HepG2 (cell line): Measurements from ENCODE around the gene CEP76. TPM values are rescaled to one million over a fixed set of nuclear protein-coding genes. Genes with fewer than 3 reads are reported as not detected.

Source experiments
- ATAC-seq: fragments of 200-7000 bp; cut with Tn5 transposase; 3 replicates; pipeline ENCODE4 v1.9.1; 2020; ENCODE audit warnings: mild to moderate bottlenecking, moderate library complexity
- BruUV-seq: library from RNA; stranded (reverse); fragments of 400-500 nt; replicated peaks from 2 replicates; lab custom pipeline; 2021; lab: Mats Ljungman, UMichigan
- CTCF ChIA-PET: fragments of 300-600 bp; formaldehyde crosslinking; extraction: SDS; loops from one replicate; lab custom pipeline; 2021; ENCODE audit warnings: low total read pairs, inconsistent platforms, low intra/inter-chr PET ratio; lab: Yijun Ruan, JAX
- POLR2A ChIA-PET: fragments of 350-600 bp; sonication (Branson Sonifier 250); formaldehyde crosslinking; loops from one replicate; lab custom pipeline; 2020; ENCODE audit warnings: antibody characterized with exemption, inconsistent platforms; lab: Yijun Ruan, JAX
- DNase-seq: peaks from one replicate; pipeline ENCODE4 v3.0.0-alpha.2; 2015; ENCODE audit warnings: low spot score
- FAIRE-seq: peaks from 3 replicates; lab custom pipeline; 2011; peaks lifted over from hg19 to GRCh38; lab: Jason Lieb, UNC
- H2AFZ ChIP-seq: one replicate; pipeline ENCODE4 v1.6.1; 2011; ENCODE audit warnings: low read length, inconsistent platforms
- H3K27ac ChIP-seq: fragments of 300-600 bp; 3 replicates; pipeline ENCODE4 v1.8.0; 2011; ENCODE audit warnings: mixed run types, mild to moderate bottlenecking, mixed read lengths, low read length, inconsistent platforms; ENCODE audit not compliant: insufficient read depth; ENCODE audit errors: extremely low read length
- H3K27me3 ChIP-seq, 2 experiments: fragments of 200-600 bp in 1 of 2; 2 replicates in 1 of 2; 3 replicates in 1 of 2; pipeline versions ENCODE4 v1.6.0 to v1.8.0; 2011; ENCODE audit warnings: low read length in 2 of 2, mild to moderate bottlenecking in 2 of 2, moderate library complexity in 2 of 2, inconsistent platforms in 1 of 2; ENCODE audit not compliant: insufficient read depth in 2 of 2, control insufficient read depth in 1 of 2
- H3K36me3 ChIP-seq, 2 experiments: fragments of 200-600 bp in 1 of 2; replicated peaks in 1 of 2; 2 replicates in 1 of 2; 3 replicates in 1 of 2; pipeline versions ENCODE4 v1.5.1 to v1.8.0; 2011; ENCODE audit warnings: low read length in 2 of 2, inconsistent platforms in 1 of 2; ENCODE audit not compliant: insufficient read depth in 2 of 2, control insufficient read depth in 1 of 2
- H3K4me1 ChIP-seq: 2 replicates; pipeline ENCODE4 v1.5.1; 2012; ENCODE audit warnings: low read length, inconsistent platforms; ENCODE audit not compliant: insufficient read depth
- H3K4me2 ChIP-seq: 2 replicates; pipeline ENCODE4 v1.6.0; 2011; ENCODE audit warnings: low read depth, low read length, inconsistent platforms
- H3K4me3 ChIP-seq, 3 experiments: fragments of 200-600 bp in 1 of 3; sonication (generic), shearing (Covaris generic) in 1 of 3; replicated peaks in 1 of 3; 2 replicates each; pipeline ENCODE4 v1.5.1; 2011 to 2016; ENCODE audit warnings: low read length in 3 of 3, inconsistent platforms in 2 of 3, low read depth in 2 of 3, mild to moderate bottlenecking in 2 of 3, control low read depth in 1 of 3, mixed read lengths in 1 of 3; ENCODE audit not compliant: insufficient read depth in 1 of 3
- H3K79me2 ChIP-seq: one replicate; pipeline ENCODE4 v1.6.1; 2011; ENCODE audit warnings: low read length, inconsistent platforms; ENCODE audit not compliant: insufficient read depth
- H3K9ac ChIP-seq: 2 replicates; pipeline ENCODE4 v1.6.0; 2011; ENCODE audit warnings: mild to moderate bottlenecking, low read depth, low read length, inconsistent platforms; ENCODE audit not compliant: insufficient read depth
- H3K9me3 ChIP-seq: 2 replicates; pipeline ENCODE4 v1.5.1; 2012; ENCODE audit warnings: mild to moderate bottlenecking, low read length
- H4K20me1 ChIP-seq: 2 replicates; pipeline ENCODE4 v1.6.0; 2011; ENCODE audit warnings: inconsistent platforms, mild to moderate bottlenecking, low read length, moderate library complexity; ENCODE audit not compliant: insufficient read depth
- E2F5 ChIP-seq: sonication (generic); formaldehyde crosslinking; conservative IDR thresholded peaks from 2 replicates; pipeline ENCODE4 v1.4.0; 2020; ENCODE audit warnings: missing genetic modification reagents
- KIAA2018 ChIP-seq: sonication (generic); formaldehyde crosslinking; IDR thresholded peaks from 2 replicates; pipeline ENCODE4 v1.5.0; 2020; ENCODE audit warnings: mild to moderate bottlenecking, missing genetic modification reagents, borderline replicate concordance
- KLF11 ChIP-seq: IDR thresholded peaks from 2 replicates; pipeline ENCODE4 v1.6.1; 2016; ENCODE audit warnings: missing compliant biosample characterization
- MYPOP ChIP-seq: sonication (generic); formaldehyde crosslinking; IDR thresholded peaks from 2 replicates; pipeline ENCODE4 v1.8.1; 2023; ENCODE audit warnings: mild to moderate bottlenecking, moderate library complexity, missing genetic modification reagents
- RXRB ChIP-seq: IDR thresholded peaks from 2 replicates; pipeline ENCODE4 v1.6.1; 2016; ENCODE audit warnings: borderline replicate concordance, missing genetic modification reagents, missing compliant biosample characterization
- YEATS2 ChIP-seq: sonication (generic); formaldehyde crosslinking; IDR thresholded peaks from 2 replicates; pipeline ENCODE4 v1.4.0; 2020; ENCODE audit warnings: missing genetic modification reagents, borderline replicate concordance
- ZNF17 ChIP-seq: sonication (generic); formaldehyde crosslinking; IDR thresholded peaks from 2 replicates; pipeline ENCODE4 v1.5.0; 2020; ENCODE audit warnings: mild to moderate bottlenecking, missing genetic modification reagents
- ZNF18 ChIP-seq: sonication (generic); formaldehyde crosslinking; IDR thresholded peaks from 2 replicates; pipeline ENCODE4 v1.8.0; 2022; ENCODE audit warnings: mild to moderate bottlenecking, missing genetic modification reagents; ENCODE audit not compliant: insufficient replicate concordance
- ZNF20 ChIP-seq: sonication (generic); formaldehyde crosslinking; IDR thresholded peaks from 2 replicates; pipeline ENCODE4 v1.4.0; 2020; ENCODE audit warnings: mild to moderate bottlenecking, moderate library complexity, missing genetic modification reagents
- ZNF337 ChIP-seq: sonication (generic); formaldehyde crosslinking; IDR thresholded peaks from 2 replicates; pipeline ENCODE4 v1.5.1; 2020; ENCODE audit warnings: missing genetic modification reagents, low read depth, mild to moderate bottlenecking, borderline replicate concordance
- ZNF34 ChIP-seq: sonication (generic); formaldehyde crosslinking; IDR thresholded peaks from 2 replicates; pipeline ENCODE4 v1.4.0; 2020; ENCODE audit warnings: mild to moderate bottlenecking, missing genetic modification reagents, borderline replicate concordance
- ZNF720 ChIP-seq: sonication (generic); formaldehyde crosslinking; IDR thresholded peaks from 2 replicates; pipeline ENCODE4 v1.4.0; 2020; ENCODE audit warnings: missing genetic modification reagents
- WGBS: methylation state at CpG from one replicate; pipeline ENCODE4 v1.1.6; 2017; ENCODE audit warnings: low lambda C conversion rate; 5-methylcytosine and 5-hydroxymethylcytosine counted together
- in situ Hi-C: cut with HindIII; loops from 2 replicates; pipeline ENCODE4 v1.10.0; 2017; ENCODE audit warnings: low pct_unique_long_range_greater_than_20kb; ENCODE audit not compliant: extremely low pct_ligation_motif_present
- intact Hi-C: fragments of 100-400 bp; cut with micrococcal nuclease; formaldehyde crosslinking; loops from one replicate; pipeline ENCODE4 v1.10.0; 2022; ENCODE audit not compliant: unreplicated experiment
- polyA plus RNA-seq, 8 experiments: library from polyadenylated mRNA; depleted of rRNA in 3 of 8; stranded (reverse) in 7 of 8; unstranded in 1 of 8; fragments of >200 nt; fragmentation: Illumina TruSeq in 4 of 8; extraction: Trizol in 4 of 8; gene quantifications; 2 replicates each; pipeline versions ENCODE4 v1.2.1 to v1.2.3, GENCODE V29; 2011 to 2016; ENCODE audit warnings: low read depth in 4 of 8, missing spikeins in 1 of 8, mixed read lengths in 1 of 8; ENCODE audit not compliant: insufficient read depth in 1 of 8
- total RNA-seq, 5 experiments: library from RNA; depleted of rRNA; stranded (reverse); fragments of >200 nt; fragmentation: Illumina TruSeq; extraction: Trizol; gene quantifications; 2 replicates each; pipeline ENCODE4 v1.2.3, GENCODE V29; 2016; ENCODE audit warnings: low read depth in 1 of 5

The CEP76 gene
- total and polyA plus RNA-seq, 2 of the 13 experiments (the other 11 are each of a cell fraction or from before 2014, with no cell fraction given) = 13.9 to 15.1 TPM

GRCh38 chr18:12699747-12700146 lies 2.8 kb downstream of the CEP76 start:
- Histone ChIP-seq H3K79me2 (peaks cover 62% of the 10 kb centered on the region), H3K27ac (peak overlapping the region; percentile 89), H2AFZ (no peak overlapping the region), H3K9me3 (no peaks in the 10 kb centered on the region), H3K27me3 (no peaks in the 10 kb centered on the region; a peak in 2 of 5 replicates), H3K36me3 (peaks cover 3 to 20% of the 10 kb centered on the region in 2 experiments; a peak in 4 of 5 replicates), H4K20me1 (no peaks in the 10 kb centered on the region), H3K4me3 (peak overlapping the region in 1 of 3 experiments; percentile 91; a peak in 1 of 6 replicates), H3K4me1 (peaks cover 45% of the 10 kb centered on the region), H3K4me2 (peak overlapping the region; percentile 83), H3K9ac (0 out of 2 replicates have a peak overlapping the region, but pooled peaks have one; percentile 24)
- no peak for ATAC-seq
- in situ Hi-C loops (no loop called here), intact Hi-C loops (no loop called here)
- peak; percentile 13 for DNase-seq
- ChIA-PET POLR2A (no interaction called here), CTCF (no interaction called here)
- FAIRE-seq = no peak
- WGBS = 48% methylated on average over 2 of the region's 2 CpGs
- no TSS peak for BruUV-seq
- TF ChIP-seq ZNF720 (CRISPR knock-in tag) (no peak), ZNF18 (CRISPR knock-in tag) (no peak), KLF11 (CRISPR knock-in tag) (no peak), ZNF337 (CRISPR knock-in tag) (no peak), MYPOP (CRISPR knock-in tag) (no peak), ZNF17 (CRISPR knock-in tag) (no peak), ZNF34 (no peak), E2F5 (CRISPR knock-in tag) (no peak), KIAA2018 (CRISPR knock-in tag) (no peak), YEATS2 (CRISPR knock-in tag) (no peak), ZNF20 (CRISPR knock-in tag) (no peak), RXRB (CRISPR knock-in tag) (peak; percentile 30; the same call in 1 of the 2 replicates)
